Stomach smooth muscle (tissue), 2 donors: ENCODE data around the gene SLC25A19.
"Not testable (repeated sequence)": the region's sequence is repeated elsewhere in the genome, so short reads cannot be mapped to it uniquely, and the experiment has no call there.

Experiments used
- H3K27ac ChIP-seq: one replicate; pipeline ENCODE4 v1.7.0; 2013; ENCODE audit warnings: mild to moderate bottlenecking, low read length, inconsistent platforms
- H3K27me3 ChIP-seq, 2 donors: one replicate each; pipeline ENCODE4 v1.7.0; 2013; ENCODE audit warnings: low read length in 2 of 2; ENCODE audit not compliant: insufficient read depth in 2 of 2, control insufficient read depth in 1 of 2
- H3K36me3 ChIP-seq, 2 donors: one replicate each; pipeline ENCODE4 v1.7.0; 2013; ENCODE audit warnings: low read length in 2 of 2; ENCODE audit not compliant: control insufficient read depth in 2 of 2, insufficient read depth in 2 of 2
- H3K4me1 ChIP-seq: one replicate; pipeline ENCODE4 v1.7.0; 2013; ENCODE audit warnings: low read length; ENCODE audit not compliant: control insufficient read depth, insufficient read depth
- H3K4me3 ChIP-seq, 2 donors: one replicate each; pipeline ENCODE4 v1.7.0; 2013; ENCODE audit warnings: low read length in 2 of 2
- H3K9ac ChIP-seq, 2 donors: one replicate each; pipeline ENCODE4 v1.7.0; 2013; ENCODE audit warnings: low read length in 2 of 2, mild to moderate bottlenecking in 1 of 2
- H3K9me3 ChIP-seq, 2 donors: one replicate each; pipeline ENCODE4 v1.7.0; 2013; ENCODE audit warnings: low read length in 2 of 2; ENCODE audit not compliant: control insufficient read depth in 2 of 2
- donor health status: healthy.
- donor health status: Pancreatic carcinoma.

Gene SLC25A19

DNA sequence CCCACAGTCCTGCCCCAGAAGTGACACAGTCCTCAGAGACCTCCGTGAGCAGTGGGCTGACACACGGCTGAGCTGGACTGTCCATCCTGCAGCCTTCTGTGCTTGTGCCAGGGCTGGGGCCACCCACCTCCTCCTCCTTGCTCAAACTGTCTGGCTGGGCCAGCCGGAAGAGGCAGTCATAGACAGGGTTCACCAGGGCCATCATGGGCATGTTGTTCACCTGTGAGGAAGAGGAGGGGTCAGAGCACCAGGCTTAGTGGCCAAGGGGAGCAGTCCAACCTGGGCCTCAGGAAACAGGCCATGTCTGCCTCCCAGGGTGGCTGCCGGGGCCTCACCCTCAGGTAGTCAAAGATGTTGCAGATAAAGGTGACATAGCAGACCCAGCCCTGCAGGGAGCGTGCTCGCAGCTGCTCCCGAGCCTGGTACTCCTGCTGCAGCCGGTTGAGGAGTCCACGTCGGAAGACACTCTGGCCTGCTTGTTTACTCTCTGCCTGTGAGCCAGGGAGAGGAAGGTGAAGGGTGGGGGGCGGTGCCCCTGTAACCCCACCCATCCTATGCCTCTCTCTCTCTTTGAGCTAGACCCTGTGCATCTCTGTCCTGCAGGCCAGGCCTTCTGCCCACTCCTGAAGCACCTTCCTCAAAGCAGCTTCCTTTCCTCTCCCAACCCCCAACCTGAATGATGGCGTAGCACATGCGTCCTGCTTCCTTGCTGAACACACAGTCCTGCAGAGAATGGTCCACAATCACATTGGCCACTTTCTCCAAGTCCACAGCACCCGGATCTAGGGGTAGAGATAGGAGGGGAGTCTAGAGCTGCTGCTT, 21.6 kb downstream of the SLC25A19 start:
- peaks cover 26 to 28% of the 10 kb centered on the region in 2 donors for H3K36me3 ChIP-seq
- no peak overlapping the region for H3K27ac ChIP-seq
- no peaks in the 10 kb centered on the region for H3K9me3 ChIP-seq
- peaks cover 33% of the 10 kb centered on the region for H3K4me1 ChIP-seq
- H3K4me3 ChIP-seq = no peak overlapping the region
- H3K27me3 ChIP-seq = no peaks in the 10 kb centered on the region
- no peak overlapping the region for H3K9ac ChIP-seq

DNA sequence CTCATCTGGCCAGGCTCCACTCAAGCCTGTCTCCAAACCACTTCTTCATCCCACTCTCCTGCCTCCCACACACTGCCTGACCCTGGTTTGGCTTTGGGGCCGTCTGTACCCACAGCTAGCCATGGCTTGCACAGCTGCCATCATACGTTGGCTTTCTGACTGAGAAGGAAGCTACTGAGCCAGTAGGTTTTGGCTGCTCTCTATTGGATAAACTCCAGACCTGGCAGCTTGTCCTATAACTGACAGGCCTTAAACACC, 22.2 kb downstream of the SLC25A19 start:
- no peaks in the 10 kb centered on the region for H3K27me3 ChIP-seq
- peaks cover 26 to 28% of the 10 kb centered on the region in 2 donors for H3K36me3 ChIP-seq
- no peaks in the 10 kb centered on the region for H3K9me3 ChIP-seq
- H3K4me3 ChIP-seq = no peak overlapping the region
- no peak overlapping the region for H3K9ac ChIP-seq
- peaks cover 33% of the 10 kb centered on the region for H3K4me1 ChIP-seq
- no peak overlapping the region for H3K27ac ChIP-seq

DNA sequence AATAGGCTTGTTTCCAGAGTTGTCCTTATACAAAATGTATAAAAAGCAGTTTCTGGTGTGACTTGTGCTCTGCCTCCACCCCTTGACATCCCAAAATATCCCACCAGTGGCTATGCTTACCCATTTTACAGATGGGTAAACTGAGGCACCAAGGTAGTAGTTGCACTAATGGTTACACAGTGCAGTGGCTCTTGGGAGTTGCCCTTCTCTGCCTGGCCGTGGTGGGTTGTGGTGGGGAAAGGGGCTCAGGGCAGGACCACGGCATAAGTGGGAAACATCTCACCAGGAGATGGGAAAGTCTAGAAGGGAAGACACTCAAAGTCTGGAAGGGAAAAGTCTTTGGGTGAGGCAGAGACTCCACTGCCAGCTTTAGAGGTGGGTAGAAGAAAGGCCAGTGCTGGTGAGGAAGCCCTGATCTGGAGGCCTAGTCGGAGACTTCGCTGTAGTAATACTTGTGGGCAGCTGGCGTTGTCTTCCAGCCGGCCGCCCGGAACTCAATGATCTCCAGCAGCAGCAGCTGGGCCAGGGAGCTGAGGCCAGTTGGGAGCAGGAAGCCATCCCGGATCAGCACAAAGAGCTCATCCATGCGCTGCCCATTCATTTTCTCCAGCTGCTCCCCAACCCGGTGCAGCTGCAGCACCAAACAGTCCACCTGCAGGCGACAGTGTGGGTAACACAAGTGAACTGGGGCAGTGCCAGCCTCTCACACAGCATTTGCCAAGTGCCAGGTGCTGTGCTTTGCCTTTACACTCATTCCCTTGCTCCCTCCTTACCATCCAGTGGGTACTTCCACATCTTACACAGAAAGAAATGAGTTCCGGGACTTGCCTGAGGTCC, 22.7 kb downstream of the SLC25A19 start:
- Histone ChIP-seq H3K9me3 (no peaks in the 10 kb centered on the region), H3K4me3 (no peak overlapping the region), H3K4me1 (peaks cover 28% of the 10 kb centered on the region), H3K27ac (no peak overlapping the region), H3K9ac (no peak overlapping the region), H3K36me3 (peaks cover 26 to 28% of the 10 kb centered on the region in 2 donors), H3K27me3 (no peaks in the 10 kb centered on the region)

- Histone ChIP-seq H3K27ac (no peak overlapping the region), H3K9me3 (no peaks in the 10 kb centered on the region), H3K36me3 (peaks cover 26 to 28% of the 10 kb centered on the region in 2 donors), H3K4me3 (no peak overlapping the region), H3K9ac (no peak overlapping the region), H3K4me1 (peaks cover 28% of the 10 kb centered on the region), H3K27me3 (no peaks in the 10 kb centered on the region)
These were observed 23.5 kb downstream of the SLC25A19 start for GRCh38 chr17:75265614-75266315.

DNA sequence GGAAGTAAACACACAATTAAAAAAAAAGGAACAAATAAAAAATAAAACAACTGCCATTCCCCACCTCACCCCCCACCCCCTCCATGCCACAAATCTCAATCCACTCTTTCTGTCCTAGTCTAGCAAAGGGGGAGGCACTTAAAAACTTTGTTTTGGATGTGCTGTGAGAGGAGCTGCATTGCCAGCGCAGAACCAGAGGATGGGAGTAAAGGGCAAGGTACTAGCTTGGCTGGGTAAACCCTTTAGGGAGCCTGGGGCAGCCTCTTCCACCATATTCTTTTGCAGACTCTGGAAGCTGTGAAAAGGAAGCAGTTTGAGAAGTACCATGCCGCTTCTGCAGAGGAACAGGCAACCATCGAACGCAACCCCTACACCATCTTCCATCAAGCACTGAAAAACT, 26.2 kb downstream of the SLC25A19 start:
- no peak overlapping the region for H3K27ac ChIP-seq
- H3K27me3 ChIP-seq = no peaks in the 10 kb centered on the region
- H3K4me1 ChIP-seq = peaks cover 36% of the 10 kb centered on the region
- peak overlapping the region in 1 of 2 donors; percentile 97 for H3K9ac ChIP-seq
- H3K9me3 ChIP-seq = no peaks in the 10 kb centered on the region
- no peak overlapping the region for H3K4me3 ChIP-seq
- H3K36me3 ChIP-seq = peaks cover 26 to 28% of the 10 kb centered on the region in 2 donors

GRCh38 chr17:75262112-75262606, 27.1 kb downstream of the SLC25A19 start:
- peak overlapping the region; percentile 94 to 98 for H3K4me3 ChIP-seq
- peak overlapping the region; percentile 97 to 99 for H3K9ac ChIP-seq
- peak overlapping the region; percentile 96 for H3K27ac ChIP-seq
- peaks cover 25 to 26% of the 10 kb centered on the region in 2 donors for H3K36me3 ChIP-seq
- no peaks in the 10 kb centered on the region for H3K27me3 ChIP-seq
- no peaks in the 10 kb centered on the region for H3K9me3 ChIP-seq
- peaks cover 32% of the 10 kb centered on the region for H3K4me1 ChIP-seq

DNA sequence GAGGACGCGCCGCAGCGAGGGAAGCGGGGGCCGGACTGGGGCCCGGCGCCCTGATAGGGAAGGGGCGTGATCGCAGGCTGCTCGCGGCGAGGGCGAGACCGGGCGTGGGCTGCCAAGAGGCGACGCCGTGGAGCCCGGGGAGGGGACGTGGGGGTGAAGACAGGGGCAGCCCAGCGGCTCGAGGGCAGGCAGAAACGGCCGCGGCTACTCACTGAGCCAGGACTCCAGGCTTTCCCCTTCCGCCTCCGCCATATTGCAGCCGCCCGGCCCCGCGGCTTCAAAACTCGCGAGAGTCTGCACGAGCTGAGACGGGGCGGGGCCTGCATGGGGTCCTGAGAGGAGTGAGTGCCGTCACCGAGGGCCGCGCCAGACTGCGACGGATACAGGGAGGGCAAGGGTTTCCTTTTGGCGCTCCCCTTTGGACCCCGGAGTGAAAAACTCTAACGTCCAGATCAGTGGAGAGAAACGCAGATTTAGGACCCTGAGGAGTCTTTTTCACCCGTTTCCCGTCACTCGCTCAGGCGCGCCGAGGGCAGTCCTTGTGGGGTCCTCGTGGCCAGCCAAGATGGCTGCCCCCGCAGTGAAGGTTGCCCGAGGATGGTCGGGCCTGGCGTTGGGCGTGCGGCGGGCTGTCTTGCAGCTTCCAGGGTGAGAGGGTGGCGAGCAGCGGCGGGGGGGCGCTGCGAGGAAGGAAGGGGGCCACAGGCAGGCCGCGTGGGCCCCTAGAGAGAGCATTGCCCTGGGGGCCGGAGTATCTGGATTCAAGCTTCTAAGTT, 27.7 kb downstream of the SLC25A19 start, which contains the start of the genes GGA3 and MRPS7:
Gene GGA3, minus strand, starts transcription at position 271 of the 776 bp plus-strand sequence. Its CDS starts 19 bp downstream, at position 252.
Gene MRPS7, plus strand, starts transcription at position 544 of the 776 bp plus-strand sequence. Its CDS starts 22 bp downstream, at position 566.
- Histone ChIP-seq H3K27me3 (no peaks in the 10 kb centered on the region), H3K27ac (peak within 1 kb of the TSS; percentile 96), H3K4me1 (peaks cover 32% of the 10 kb centered on the region), H3K4me3 (peak within 1 kb of the TSS; percentile 94 to 98), H3K36me3 (peaks cover 19% of the 10 kb centered on the region in 2 donors), H3K9me3 (no peaks in the 10 kb centered on the region), H3K9ac (peak within 1 kb of the TSS; percentile 97 to 99)

GRCh38 chr17:75260641-75261335, 28.4 kb downstream of the SLC25A19 start:
- H3K4me3 ChIP-seq = peak overlapping the region; percentile 94 to 98
- peaks cover 32% of the 10 kb centered on the region for H3K4me1 ChIP-seq

GRCh38 chr17:75257228-75257627, 32.0 kb downstream of the SLC25A19 start:
- peaks cover 21% of the 10 kb centered on the region for H3K4me1 ChIP-seq
- not testable (repeated sequence) for H3K4me3 ChIP-seq, H3K36me3 ChIP-seq, H3K9ac ChIP-seq, H3K27me3 ChIP-seq, H3K9me3 ChIP-seq, H3K27ac ChIP-seq

More at GRCh38 chr17:75260641-75261335, 28.4 kb downstream of the SLC25A19 start:
- Histone ChIP-seq H3K27me3 (no peaks in the 10 kb centered on the region), H3K9me3 (no peaks in the 10 kb centered on the region), H3K9ac (peak overlapping the region; percentile 97 to 99), H3K36me3 (peaks cover 12% of the 10 kb centered on the region in 2 donors), H3K27ac (peak overlapping the region; percentile 96)
